ENCODE results near the gene ECT2.
"Not testable (repeated sequence)": the region's sequence is repeated elsewhere in the genome, so short reads cannot be mapped to it uniquely, and the experiment has no call there.

GRCh38 chr3:172760416-172760815, 9.9 kb downstream of the ECT2 start:
- TF ChIP-seq CTCF (conservative IDR thresholded peaks at IDR 0.05); EZH2 (IDR thresholded peaks at IDR 0.05; ENCODE audit: low read depth): not testable (repeated sequence)
